ENCODE measurements around the gene FFAR2.
A peak's percentile ranks its signal among the peaks of the same experiment; 100 is the strongest.
"Not testable (repeated sequence)": the region's sequence is repeated elsewhere in the genome, so short reads cannot be mapped to it uniquely, and the experiment has no call there.

The FFAR2 gene

DNA sequence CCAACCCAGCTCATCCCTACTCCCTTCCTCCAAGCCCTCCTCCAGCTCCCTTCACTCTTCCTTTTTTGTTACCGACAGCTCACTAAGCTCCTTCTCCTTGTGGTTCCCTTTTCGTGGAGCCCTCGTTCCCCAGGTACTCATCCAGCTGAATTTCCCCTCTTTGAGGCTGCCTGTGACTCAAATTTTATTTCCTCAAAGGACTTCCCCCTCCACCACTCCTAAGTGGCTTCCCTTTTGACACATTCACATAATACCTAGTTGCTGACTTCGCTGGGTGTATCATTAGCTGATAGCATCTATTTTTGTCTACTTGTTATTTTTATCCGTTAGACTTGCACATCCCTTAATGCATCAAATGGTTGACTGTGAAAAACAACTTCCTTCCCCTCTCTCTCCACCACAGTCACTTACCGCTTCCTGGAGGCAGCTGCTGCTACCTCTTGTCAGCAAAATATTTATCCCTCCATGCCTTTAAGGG lies 14.5 kb downstream of the FFAR2 start:
- Histone ChIP-seq H3K4me1 (ENCODE audit: control insufficient read depth, insufficient read depth, low read length, poor library complexity, severe bottlenecking) (peaks cover 23% of the 10 kb centered on the region), H3K4me3 (ENCODE audit: insufficient read depth, low read depth, low read length, poor library complexity, severe bottlenecking) (peak overlapping the region; percentile 13), H3K9me3 (ENCODE audit: control insufficient read depth, low read length) (no peaks in the 10 kb centered on the region), H3K27ac (ENCODE audit: insufficient read depth, low read length, poor library complexity, severe bottlenecking) (peak overlapping the region; percentile 56), H3K27me3 (replicated peaks; ENCODE audit: control insufficient read depth, insufficient read depth, low read length, poor library complexity, severe bottlenecking) (no peaks in the 10 kb centered on the region), H3K36me3 (ENCODE audit: control insufficient read depth, insufficient read depth, low read length) (no peaks in the 10 kb centered on the region)
- peak; percentile 48 to 56 (median 53) for DNase-seq

DNA sequence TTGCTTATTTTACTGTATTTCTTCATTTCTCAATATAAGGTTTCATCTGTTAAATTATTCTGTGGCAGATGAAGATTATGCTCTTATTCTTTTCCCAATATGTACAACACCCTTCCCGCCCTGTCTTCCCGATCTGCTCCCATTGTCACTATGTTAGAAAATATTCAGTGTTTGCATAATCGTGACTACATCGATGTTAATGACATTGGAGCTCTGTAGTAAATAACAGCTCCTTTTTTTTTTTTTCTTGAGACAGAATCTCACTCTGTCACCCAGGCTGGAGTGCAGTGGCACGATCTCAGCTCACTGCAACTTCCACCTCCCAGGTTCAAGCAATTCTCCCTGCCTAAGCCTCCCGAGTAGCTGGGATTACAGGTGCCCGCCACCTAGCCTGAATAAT lies 14.9 kb downstream of the FFAR2 start:
- Histone ChIP-seq H3K27ac (ENCODE audit: insufficient read depth, low read length, poor library complexity, severe bottlenecking) (peak overlapping the region; percentile 56), H3K4me1 (ENCODE audit: control insufficient read depth, insufficient read depth, low read length, poor library complexity, severe bottlenecking) (peaks cover 23% of the 10 kb centered on the region), H3K4me3 (ENCODE audit: insufficient read depth, low read depth, low read length, poor library complexity, severe bottlenecking) (peak overlapping the region; percentile 13)
- not testable (repeated sequence) for H3K9me3 ChIP-seq (ENCODE audit: control insufficient read depth, low read length); DNase-seq; H3K36me3 ChIP-seq (ENCODE audit: control insufficient read depth, insufficient read depth, low read length); H3K27me3 ChIP-seq (replicated peaks; ENCODE audit: control insufficient read depth, insufficient read depth, low read length, poor library complexity, severe bottlenecking)

DNA sequence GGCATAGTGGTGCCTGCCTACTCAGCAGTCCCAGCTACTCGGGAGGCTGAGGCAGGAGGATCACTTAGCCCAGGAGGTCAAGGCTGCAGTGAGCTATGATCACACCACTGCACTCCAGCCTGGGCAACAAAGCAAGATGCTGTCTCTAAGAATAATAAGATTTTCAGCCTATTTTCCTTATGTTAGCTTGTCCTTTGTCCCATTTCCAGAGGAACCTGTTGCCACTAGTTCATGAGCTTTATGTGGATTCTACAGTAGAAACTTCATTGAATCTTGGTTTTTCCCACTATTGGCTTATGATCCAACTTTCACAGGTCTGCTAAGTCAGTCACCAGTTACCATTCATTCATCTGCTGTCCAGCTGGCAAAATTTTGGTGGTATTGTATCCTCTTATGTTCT lies 18.2 kb downstream of the FFAR2 start:
- no peaks in the 10 kb centered on the region for H3K27me3 ChIP-seq (replicated peaks; ENCODE audit: control insufficient read depth, insufficient read depth, low read length, poor library complexity, severe bottlenecking)
- DNase-seq, result no peak
- no peak overlapping the region for H3K4me3 ChIP-seq (ENCODE audit: insufficient read depth, low read depth, low read length, poor library complexity, severe bottlenecking)
- H3K27ac ChIP-seq (ENCODE audit: insufficient read depth, low read length, poor library complexity, severe bottlenecking), result no peak overlapping the region
- no peaks in the 10 kb centered on the region for H3K9me3 ChIP-seq (ENCODE audit: control insufficient read depth, low read length)
- peaks cover 19% of the 10 kb centered on the region for H3K4me1 ChIP-seq (ENCODE audit: control insufficient read depth, insufficient read depth, low read length, poor library complexity, severe bottlenecking)
- no peaks in the 10 kb centered on the region for H3K36me3 ChIP-seq (ENCODE audit: control insufficient read depth, insufficient read depth, low read length)

DNA sequence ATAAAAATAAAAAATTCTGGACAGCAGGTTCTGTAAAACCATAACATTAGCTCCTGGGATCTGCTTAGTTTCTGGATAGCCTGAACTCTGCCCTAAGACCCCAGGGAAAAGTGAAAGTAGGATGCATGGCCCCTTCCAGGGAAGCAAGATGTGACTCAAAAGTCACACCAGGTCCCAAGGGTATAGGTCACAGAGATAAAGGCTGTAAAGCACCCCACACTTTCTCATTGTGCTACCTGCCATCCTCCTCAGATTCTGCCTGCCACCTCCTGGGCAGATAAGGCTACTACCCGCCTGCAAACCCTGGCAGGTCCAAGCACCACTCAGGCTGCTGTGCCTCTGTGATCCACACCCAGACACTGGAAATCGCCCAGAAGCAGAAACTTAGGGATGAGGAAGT lies 20.6 kb downstream of the FFAR2 start:
- peak; percentile 46 to 53 (median 47) for DNase-seq
- Histone ChIP-seq H3K27me3 (replicated peaks; ENCODE audit: control insufficient read depth, insufficient read depth, low read length, poor library complexity, severe bottlenecking) (no peaks in the 10 kb centered on the region), H3K9me3 (ENCODE audit: control insufficient read depth, low read length) (no peaks in the 10 kb centered on the region), H3K27ac (ENCODE audit: insufficient read depth, low read length, poor library complexity, severe bottlenecking) (no peak overlapping the region), H3K36me3 (ENCODE audit: control insufficient read depth, insufficient read depth, low read length) (no peaks in the 10 kb centered on the region), H3K4me3 (ENCODE audit: insufficient read depth, low read depth, low read length, poor library complexity, severe bottlenecking) (no peak overlapping the region), H3K4me1 (ENCODE audit: control insufficient read depth, insufficient read depth, low read length, poor library complexity, severe bottlenecking) (peaks cover under 1% of the 10 kb centered on the region)

DNA sequence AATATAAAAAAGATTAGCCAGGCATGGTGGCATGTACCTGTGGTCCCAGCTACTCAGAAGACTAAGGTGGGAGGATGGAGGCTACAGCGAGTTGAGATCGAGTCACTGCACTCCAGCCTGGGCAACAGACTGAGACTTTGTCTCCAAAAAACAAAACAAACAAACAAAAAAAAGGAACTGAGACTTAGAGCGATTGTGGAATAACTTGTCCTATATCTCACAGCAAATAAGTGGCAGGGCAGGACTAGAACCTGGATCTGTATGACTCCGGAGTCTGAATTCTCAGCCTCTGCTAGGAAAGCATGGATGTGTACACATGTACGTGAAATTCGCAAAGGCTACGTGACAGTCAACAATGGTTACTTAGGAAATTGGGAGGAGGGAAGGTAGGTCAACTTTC lies 22.1 kb downstream of the FFAR2 start:
- H3K9me3 ChIP-seq (ENCODE audit: control insufficient read depth, low read length), result no peaks in the 10 kb centered on the region
- DNase-seq, result no peak
- no peak overlapping the region for H3K27ac ChIP-seq (ENCODE audit: insufficient read depth, low read length, poor library complexity, severe bottlenecking)
- no peaks in the 10 kb centered on the region for H3K36me3 ChIP-seq (ENCODE audit: control insufficient read depth, insufficient read depth, low read length)
- no peak overlapping the region for H3K4me3 ChIP-seq (ENCODE audit: insufficient read depth, low read depth, low read length, poor library complexity, severe bottlenecking)
- no peaks in the 10 kb centered on the region for H3K4me1 ChIP-seq (ENCODE audit: control insufficient read depth, insufficient read depth, low read length, poor library complexity, severe bottlenecking)
- H3K27me3 ChIP-seq (replicated peaks; ENCODE audit: control insufficient read depth, insufficient read depth, low read length, poor library complexity, severe bottlenecking), result no peaks in the 10 kb centered on the region

DNA sequence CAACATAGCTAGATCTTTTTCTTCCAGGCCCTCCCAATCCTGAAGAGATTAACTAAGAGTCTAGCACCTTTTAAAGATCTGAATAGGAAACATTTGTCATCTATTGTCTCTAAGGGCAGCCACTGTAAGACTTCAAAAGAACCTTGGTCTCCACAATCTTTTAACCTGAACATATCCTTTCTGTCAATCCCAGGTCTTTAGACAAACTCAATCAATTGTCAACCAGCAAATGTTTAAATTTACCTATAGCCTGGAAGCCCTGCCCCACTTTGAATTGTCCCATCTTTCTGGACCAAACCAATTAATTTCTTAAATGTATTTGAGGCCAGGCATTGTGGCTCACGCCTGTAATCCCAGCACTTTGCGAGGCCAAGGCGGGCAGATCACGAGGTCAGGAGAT lies 23.0 kb downstream of the FFAR2 start:
- H3K27ac ChIP-seq (ENCODE audit: insufficient read depth, low read length, poor library complexity, severe bottlenecking); H3K4me1 ChIP-seq (ENCODE audit: control insufficient read depth, insufficient read depth, low read length, poor library complexity, severe bottlenecking); H3K9me3 ChIP-seq (ENCODE audit: control insufficient read depth, low read length); H3K36me3 ChIP-seq (ENCODE audit: control insufficient read depth, insufficient read depth, low read length); H3K27me3 ChIP-seq (replicated peaks; ENCODE audit: control insufficient read depth, insufficient read depth, low read length, poor library complexity, severe bottlenecking); H3K4me3 ChIP-seq (ENCODE audit: insufficient read depth, low read depth, low read length, poor library complexity, severe bottlenecking); DNase-seq: not testable (repeated sequence)

DNA sequence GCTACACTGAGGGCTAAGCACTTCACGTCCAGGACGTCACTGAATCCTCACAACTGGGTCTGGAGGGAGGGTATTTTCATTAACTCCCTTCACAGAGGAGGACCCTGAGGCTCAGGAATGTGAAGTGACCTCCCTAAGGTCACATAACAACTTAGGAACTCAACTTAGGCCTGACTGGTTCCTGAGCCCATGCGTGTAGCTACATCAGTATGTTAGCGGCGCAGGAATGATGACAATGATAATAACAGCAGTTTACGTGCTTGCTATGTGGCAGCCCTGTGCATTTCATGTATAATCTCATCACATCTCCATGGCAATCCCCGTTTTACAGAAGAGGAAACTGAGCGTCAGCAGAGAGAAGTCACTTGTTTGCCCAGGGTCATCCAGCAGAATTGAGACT lies 23.9 kb downstream of the FFAR2 start:
- no peaks in the 10 kb centered on the region for H3K9me3 ChIP-seq (ENCODE audit: control insufficient read depth, low read length)
- no peaks in the 10 kb centered on the region for H3K36me3 ChIP-seq (ENCODE audit: control insufficient read depth, insufficient read depth, low read length)
- H3K27me3 ChIP-seq (replicated peaks; ENCODE audit: control insufficient read depth, insufficient read depth, low read length, poor library complexity, severe bottlenecking), result no peaks in the 10 kb centered on the region
- DNase-seq, result no peak
- no peaks in the 10 kb centered on the region for H3K4me1 ChIP-seq (ENCODE audit: control insufficient read depth, insufficient read depth, low read length, poor library complexity, severe bottlenecking)
- no peak overlapping the region for H3K27ac ChIP-seq (ENCODE audit: insufficient read depth, low read length, poor library complexity, severe bottlenecking)
- H3K4me3 ChIP-seq (ENCODE audit: insufficient read depth, low read depth, low read length, poor library complexity, severe bottlenecking), result no peak overlapping the region

DNA sequence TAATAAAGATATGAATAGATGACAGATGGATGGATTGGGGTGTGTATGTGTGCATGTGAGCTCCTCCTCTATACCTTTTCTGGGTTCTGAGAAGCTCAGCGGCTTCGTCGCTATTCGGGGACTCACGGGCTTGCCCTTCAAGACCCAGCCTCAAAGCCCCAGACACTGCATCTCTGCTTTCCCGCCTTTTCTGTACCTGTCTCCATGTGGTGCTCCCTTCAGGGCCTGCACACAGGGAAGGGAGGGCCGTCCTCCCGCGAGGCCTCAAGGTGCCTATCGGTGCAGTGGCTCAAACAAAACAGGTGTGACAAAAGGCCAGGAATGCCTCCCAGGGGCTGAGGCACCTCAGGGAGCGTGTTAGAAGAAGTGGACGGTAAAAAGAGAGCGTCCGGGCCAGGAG lies 26.0 kb downstream of the FFAR2 start:
- Histone ChIP-seq H3K4me3 (ENCODE audit: insufficient read depth, low read depth, low read length, poor library complexity, severe bottlenecking) (no peak overlapping the region), H3K27ac (ENCODE audit: insufficient read depth, low read length, poor library complexity, severe bottlenecking) (no peak overlapping the region), H3K27me3 (replicated peaks; ENCODE audit: control insufficient read depth, insufficient read depth, low read length, poor library complexity, severe bottlenecking) (no peaks in the 10 kb centered on the region), H3K9me3 (ENCODE audit: control insufficient read depth, low read length) (no peaks in the 10 kb centered on the region), H3K36me3 (ENCODE audit: control insufficient read depth, insufficient read depth, low read length) (no peaks in the 10 kb centered on the region), H3K4me1 (ENCODE audit: control insufficient read depth, insufficient read depth, low read length, poor library complexity, severe bottlenecking) (no peaks in the 10 kb centered on the region)
- no peak for DNase-seq

DNA sequence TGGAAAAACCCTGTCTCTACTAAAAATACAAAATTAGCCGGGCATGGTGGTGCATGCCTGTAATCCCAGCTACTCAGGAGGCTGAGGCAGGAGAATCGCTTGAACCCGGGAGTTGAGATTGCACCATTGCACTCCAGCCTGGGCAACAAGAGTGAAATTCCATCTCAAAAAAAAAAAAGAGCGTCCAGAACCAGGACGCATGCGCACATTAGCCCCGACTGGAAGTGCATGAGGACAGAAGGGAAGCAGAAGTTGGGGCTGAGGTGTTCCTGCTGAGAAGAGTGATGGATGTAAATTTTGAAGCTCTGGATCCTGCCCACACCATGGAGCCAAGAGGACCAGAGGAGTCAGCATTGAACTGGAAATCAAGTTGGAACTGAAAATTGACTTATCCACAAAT lies 26.5 kb downstream of the FFAR2 start:
- not testable (repeated sequence) for H3K27ac ChIP-seq (ENCODE audit: insufficient read depth, low read length, poor library complexity, severe bottlenecking)

DNA sequence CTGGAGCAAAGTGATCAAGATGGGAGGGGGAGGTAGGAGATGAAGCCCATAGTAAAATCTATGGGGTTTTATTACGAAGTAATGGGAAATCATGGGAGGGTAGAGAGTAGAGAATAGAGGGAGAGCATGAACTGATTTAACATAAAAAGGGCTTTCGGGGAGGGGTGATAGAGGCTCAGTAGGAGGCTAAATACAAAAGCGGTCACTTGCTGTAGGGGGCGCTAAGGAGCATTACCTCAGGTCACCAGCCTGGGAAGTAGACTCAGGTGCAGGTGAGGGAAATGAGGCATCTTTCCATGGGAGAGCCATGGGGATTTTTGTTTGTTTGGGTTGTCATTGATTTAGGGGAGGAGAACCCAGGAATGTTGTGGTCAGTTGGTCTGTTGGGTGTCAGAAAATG lies 28.1 kb downstream of the FFAR2 start:
- no peaks in the 10 kb centered on the region for H3K9me3 ChIP-seq (ENCODE audit: control insufficient read depth, low read length)
- H3K4me3 ChIP-seq (ENCODE audit: insufficient read depth, low read depth, low read length, poor library complexity, severe bottlenecking), result no peak overlapping the region
- no peaks in the 10 kb centered on the region for H3K36me3 ChIP-seq (ENCODE audit: control insufficient read depth, insufficient read depth, low read length)
- H3K27me3 ChIP-seq (replicated peaks; ENCODE audit: control insufficient read depth, insufficient read depth, low read length, poor library complexity, severe bottlenecking), result no peaks in the 10 kb centered on the region
- H3K4me1 ChIP-seq (ENCODE audit: control insufficient read depth, insufficient read depth, low read length, poor library complexity, severe bottlenecking), result no peaks in the 10 kb centered on the region
- no peak for DNase-seq
- no peak overlapping the region for H3K27ac ChIP-seq (ENCODE audit: insufficient read depth, low read length, poor library complexity, severe bottlenecking)

More for the DNA sequence above, 26.5 kb downstream of the FFAR2 start:
- not testable (repeated sequence) for DNase-seq; H3K9me3 ChIP-seq (ENCODE audit: control insufficient read depth, low read length); H3K36me3 ChIP-seq (ENCODE audit: control insufficient read depth, insufficient read depth, low read length); H3K4me1 ChIP-seq (ENCODE audit: control insufficient read depth, insufficient read depth, low read length, poor library complexity, severe bottlenecking); H3K4me3 ChIP-seq (ENCODE audit: insufficient read depth, low read depth, low read length, poor library complexity, severe bottlenecking); H3K27me3 ChIP-seq (replicated peaks; ENCODE audit: control insufficient read depth, insufficient read depth, low read length, poor library complexity, severe bottlenecking)
